DOHH2 (cell line): ENCODE measurements around the gene PRELID2.

Experiments used
- H3F3A ChIP-seq: fragments of 200-600 bp; sonication (generic), shearing (Covaris generic); 2 replicates; pipeline ENCODE4 v1.6.0; 2016; ENCODE audit warnings: antibody characterized with exemption, mild to moderate bottlenecking; ENCODE audit not compliant: control insufficient read depth, insufficient read depth
- H3K27ac ChIP-seq: fragments of 200-600 bp; sonication (generic); 2 replicates; pipeline ENCODE4 v1.5.1; 2014; ENCODE audit warnings: low read depth, mild to moderate bottlenecking, low read length, moderate library complexity
- H3K27me3 ChIP-seq: fragments of 200-600 bp; sonication (generic); 2 replicates; pipeline ENCODE4 v1.6.1; 2014; ENCODE audit warnings: mild to moderate bottlenecking, low read length, mixed read lengths; ENCODE audit not compliant: control insufficient read depth
- H3K36me3 ChIP-seq: fragments of 200-600 bp; sonication (generic); 2 replicates; pipeline ENCODE4 v1.6.1; 2014; ENCODE audit warnings: mild to moderate bottlenecking, low read length, moderate library complexity, mixed read lengths; ENCODE audit not compliant: control insufficient read depth
- H3K4me1 ChIP-seq: fragments of 200-600 bp; sonication (generic); 2 replicates; pipeline ENCODE4 v1.6.1; 2014; ENCODE audit warnings: mild to moderate bottlenecking, low read length, mixed read lengths; ENCODE audit not compliant: control insufficient read depth
- H3K4me2 ChIP-seq: fragments of 200-600 bp; sonication (generic); 2 replicates; pipeline ENCODE4 v1.6.0; 2014; ENCODE audit warnings: mild to moderate bottlenecking, low read length, moderate library complexity
- H3K4me3 ChIP-seq: fragments of 200-600 bp; sonication (generic); 2 replicates; pipeline ENCODE4 v1.5.1; 2014; ENCODE audit warnings: mild to moderate bottlenecking, low read length, mixed read lengths
- H3K79me2 ChIP-seq: fragments of 200-600 bp; sonication (generic); 2 replicates; pipeline ENCODE4 v1.6.1; 2014; ENCODE audit warnings: mild to moderate bottlenecking, low read length, mixed read lengths; ENCODE audit not compliant: control insufficient read depth
- H3K9me2 ChIP-seq: fragments of 200-600 bp; sonication (generic); replicated peaks from 2 replicates; pipeline ENCODE4 v1.6.1; 2014; ENCODE audit warnings: mild to moderate bottlenecking, low read length, mixed read lengths; ENCODE audit not compliant: control insufficient read depth
- H3K9me3 ChIP-seq: fragments of 200-600 bp; sonication (generic); 2 replicates; pipeline ENCODE4 v1.6.1; 2014; ENCODE audit warnings: antibody characterized with exemption, low read length, mixed read lengths; ENCODE audit not compliant: control insufficient read depth, insufficient read depth
- H4K20me1 ChIP-seq: fragments of 200-600 bp; sonication (generic); 2 replicates; pipeline ENCODE4 v1.6.0; 2014; ENCODE audit warnings: low read depth, mild to moderate bottlenecking, antibody characterized with exemption, low read length, moderate library complexity; ENCODE audit not compliant: control insufficient read depth, insufficient read depth
- CTCF ChIP-seq: fragments of 200-600 bp; sonication (generic); IDR thresholded peaks from one replicate; pipeline ENCODE4 v1.5.1; 2014; ENCODE audit warnings: antibody characterized with exemption, mild to moderate bottlenecking, low read depth, low read length; ENCODE audit not compliant: poor library complexity, severe bottlenecking
- EZH2phosphoT487 ChIP-seq: fragments of 200-600 bp; sonication (generic); IDR thresholded peaks from 2 replicates; pipeline ENCODE4 v1.6.1; 2017; ENCODE audit warnings: borderline replicate concordance, mild to moderate bottlenecking, antibody characterized with exemption, low read length, moderate library complexity, mixed read lengths

PRELID2 gene

GRCh38 chr5:145752947-145753346 lies 82.2 kb downstream of the PRELID2 start:
- Histone ChIP-seq H3K9me3 (no peaks in the 10 kb centered on the region), H3K9me2 (no peaks in the 10 kb centered on the region), H3K4me3 (no peak overlapping the region), H4K20me1 (no peaks in the 10 kb centered on the region), H3K27ac (no peak overlapping the region), H3K79me2 (no peaks in the 10 kb centered on the region), H3K4me1 (no peaks in the 10 kb centered on the region), H3K36me3 (no peaks in the 10 kb centered on the region), H3K27me3 (no peaks in the 10 kb centered on the region), H3K4me2 (no peak overlapping the region), H3F3A (no peaks in the 10 kb centered on the region)
- TF ChIP-seq EZH2phosphoT487: no peak
- TF ChIP-seq CTCF: no peak

GRCh38 chr5:145752534-145752933 lies 82.6 kb downstream of the PRELID2 start:
- Histone ChIP-seq H4K20me1 (no peaks in the 10 kb centered on the region), H3K4me3 (no peak overlapping the region), H3K79me2 (no peaks in the 10 kb centered on the region), H3K9me3 (no peaks in the 10 kb centered on the region), H3K4me1 (no peaks in the 10 kb centered on the region), H3K27me3 (no peaks in the 10 kb centered on the region), H3K27ac (no peak overlapping the region), H3K9me2 (no peaks in the 10 kb centered on the region), H3F3A (no peaks in the 10 kb centered on the region), H3K4me2 (no peak overlapping the region), H3K36me3 (no peaks in the 10 kb centered on the region)
- no peak for TF ChIP-seq EZH2phosphoT487
- TF ChIP-seq CTCF: no peak

- TF ChIP-seq CTCF (no peak), EZH2phosphoT487 (no peak)
- Histone ChIP-seq H3F3A (no peaks in the 10 kb centered on the region), H3K4me3 (no peak overlapping the region), H3K27me3 (no peaks in the 10 kb centered on the region), H3K4me1 (no peaks in the 10 kb centered on the region), H3K4me2 (no peak overlapping the region), H3K27ac (no peak overlapping the region), H3K9me2 (no peaks in the 10 kb centered on the region), H3K36me3 (no peaks in the 10 kb centered on the region), H3K79me2 (no peaks in the 10 kb centered on the region), H3K9me3 (no peaks in the 10 kb centered on the region), H4K20me1 (no peaks in the 10 kb centered on the region)
These were observed 84.9 kb downstream of the PRELID2 start for GRCh38 chr5:145750199-145750598.
